Measurements from ENCODE around the gene EPB41L2.
A peak's percentile ranks its signal among the peaks of the same experiment; 100 is the strongest.

Gene EPB41L2

DNA sequence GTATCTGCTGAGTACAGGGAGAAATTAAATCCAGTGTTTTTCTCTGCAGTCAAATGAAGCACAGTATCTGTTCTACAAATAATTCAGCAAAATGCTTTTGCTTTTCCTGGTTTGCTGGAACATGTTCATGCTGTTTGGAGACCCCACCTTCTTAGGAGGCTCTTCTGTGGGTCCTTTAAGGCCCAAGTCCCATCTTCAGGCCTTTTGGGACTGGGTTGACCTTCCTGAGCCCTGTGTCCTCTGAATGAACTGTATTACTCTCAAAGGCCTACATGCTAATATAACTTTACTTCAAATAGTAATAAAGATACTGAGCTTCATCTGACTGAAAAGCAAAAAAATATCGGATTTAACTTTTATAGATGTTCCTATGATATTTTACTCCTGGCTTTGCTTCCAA is 216.5 kb downstream of the EPB41L2 start:
- no peak overlapping the region for H3K4me3 ChIP-seq (ENCODE audit: low read length)
- TF ChIP-seq, protein P1, sequence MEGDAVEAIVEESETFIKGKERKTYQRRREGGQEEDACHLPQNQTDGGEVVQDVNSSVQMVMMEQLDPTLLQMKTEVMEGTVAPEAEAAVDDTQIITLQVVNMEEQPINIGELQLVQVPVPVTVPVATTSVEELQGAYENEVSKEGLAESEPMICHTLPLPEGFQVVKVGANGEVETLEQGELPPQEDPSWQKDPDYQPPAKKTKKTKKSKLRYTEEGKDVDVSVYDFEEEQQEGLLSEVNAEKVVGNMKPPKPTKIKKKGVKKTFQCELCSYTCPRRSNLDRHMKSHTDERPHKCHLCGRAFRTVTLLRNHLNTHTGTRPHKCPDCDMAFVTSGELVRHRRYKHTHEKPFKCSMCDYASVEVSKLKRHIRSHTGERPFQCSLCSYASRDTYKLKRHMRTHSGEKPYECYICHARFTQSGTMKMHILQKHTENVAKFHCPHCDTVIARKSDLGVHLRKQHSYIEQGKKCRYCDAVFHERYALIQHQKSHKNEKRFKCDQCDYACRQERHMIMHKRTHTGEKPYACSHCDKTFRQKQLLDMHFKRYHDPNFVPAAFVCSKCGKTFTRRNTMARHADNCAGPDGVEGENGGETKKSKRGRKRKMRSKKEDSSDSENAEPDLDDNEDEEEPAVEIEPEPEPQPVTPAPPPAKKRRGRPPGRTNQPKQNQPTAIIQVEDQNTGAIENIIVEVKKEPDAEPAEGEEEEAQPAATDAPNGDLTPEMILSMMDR (conservative IDR thresholded peaks at IDR 0.05; ENCODE audit: low read depth, low read length): no peak
- no peak for DNase-seq (ENCODE audit: low read depth)

DNA sequence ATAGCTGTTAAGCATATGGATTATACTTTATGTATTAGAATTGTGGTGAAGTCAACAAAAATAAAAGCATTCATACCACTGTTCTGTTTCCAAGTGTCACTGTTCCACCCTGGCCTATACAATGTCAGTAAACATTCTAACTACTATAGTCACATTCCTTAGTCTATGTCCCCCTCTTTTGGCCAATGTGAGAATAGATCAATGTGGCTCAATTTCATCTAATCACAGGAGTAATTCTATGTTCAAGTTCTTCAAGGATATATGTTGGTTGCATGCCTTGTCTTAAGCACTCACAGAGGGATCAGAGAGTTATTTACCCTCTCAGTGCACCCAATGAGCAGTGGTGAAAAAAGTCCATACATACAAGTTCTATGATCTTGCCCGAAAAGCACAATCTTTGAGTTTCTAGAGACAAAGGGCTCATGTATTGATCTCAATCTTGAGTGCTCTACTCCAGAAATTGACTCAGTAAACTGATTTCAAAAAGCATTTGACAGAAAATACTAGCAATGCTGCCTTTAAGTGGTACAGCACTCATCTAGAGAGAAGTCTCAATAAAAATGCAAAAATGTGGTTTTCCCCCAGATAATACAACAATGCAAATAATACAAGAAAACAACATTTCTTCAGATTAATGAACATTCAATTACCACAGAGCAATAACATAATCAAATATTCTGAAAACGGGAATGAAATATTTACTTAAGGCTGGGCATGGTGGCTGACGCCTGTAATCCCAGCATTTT is 219.3 kb downstream of the EPB41L2 start:
- peak; percentile 14 for DNase-seq (ENCODE audit: low read depth)
- TF ChIP-seq, protein P1 (conservative IDR thresholded peaks at IDR 0.05; ENCODE audit: low read depth, low read length): peak; percentile 61

DNA sequence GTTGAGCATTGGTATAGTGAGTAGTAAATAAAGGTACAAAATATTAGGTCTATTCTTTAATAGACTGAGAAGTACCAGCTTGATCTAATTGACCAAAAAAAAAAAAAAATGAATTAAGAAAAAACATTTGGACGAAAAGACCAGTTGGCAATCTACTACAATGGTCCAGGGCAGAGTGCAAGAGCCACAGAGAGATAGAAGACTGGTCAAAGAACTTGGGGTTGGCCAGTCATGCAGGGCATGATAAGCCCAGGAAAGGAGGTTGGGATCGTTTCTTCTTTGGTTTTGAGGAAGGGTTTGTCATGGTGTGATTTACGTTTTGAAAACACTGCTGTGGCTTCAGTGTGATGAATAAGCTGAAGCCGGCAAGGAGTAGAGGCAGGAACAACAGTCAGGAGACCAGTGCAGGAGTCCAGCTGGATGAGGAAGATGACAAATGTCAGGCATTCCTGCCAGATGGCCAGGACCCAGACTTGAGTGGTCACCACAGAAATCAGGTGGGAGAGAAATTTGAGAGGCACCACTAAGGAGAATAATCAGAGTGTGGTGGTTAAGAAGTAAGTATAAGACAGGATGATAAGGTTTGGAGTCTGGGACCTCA is 221.8 kb downstream of the EPB41L2 start:
- no peak overlapping the region for H3K4me3 ChIP-seq (ENCODE audit: low read length)
- no peak for DNase-seq (ENCODE audit: low read depth)
- TF ChIP-seq, protein P1 (conservative IDR thresholded peaks at IDR 0.05; ENCODE audit: low read depth, low read length): no peak

More for the DNA sequence above, 219.3 kb downstream of the EPB41L2 start:
- no peak overlapping the region for H3K4me3 ChIP-seq (ENCODE audit: low read length)

DNA sequence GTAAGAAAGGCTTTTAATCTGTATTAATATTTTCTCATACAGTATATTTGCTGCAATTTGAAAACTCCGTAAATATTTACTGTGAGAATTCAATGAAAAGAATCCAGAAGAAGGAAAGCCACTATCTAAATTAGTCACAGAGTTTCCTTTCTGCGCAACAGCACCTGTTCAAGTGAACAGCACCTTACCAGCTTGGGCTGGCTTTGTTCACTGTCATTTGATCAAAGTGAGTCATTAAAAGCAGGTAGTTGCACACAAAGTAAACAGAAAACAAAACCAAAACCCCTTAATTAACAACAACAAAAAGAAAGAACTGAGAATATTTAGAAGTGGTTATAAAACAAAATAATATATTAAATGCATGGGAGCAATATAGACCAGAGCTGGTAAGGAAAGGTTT is 223.0 kb downstream of the EPB41L2 start:
- TF ChIP-seq, protein P1 (conservative IDR thresholded peaks at IDR 0.05; ENCODE audit: low read depth, low read length): no peak
- no peak overlapping the region for H3K4me3 ChIP-seq (ENCODE audit: low read length)
- no peak for DNase-seq (ENCODE audit: low read depth)

DNA sequence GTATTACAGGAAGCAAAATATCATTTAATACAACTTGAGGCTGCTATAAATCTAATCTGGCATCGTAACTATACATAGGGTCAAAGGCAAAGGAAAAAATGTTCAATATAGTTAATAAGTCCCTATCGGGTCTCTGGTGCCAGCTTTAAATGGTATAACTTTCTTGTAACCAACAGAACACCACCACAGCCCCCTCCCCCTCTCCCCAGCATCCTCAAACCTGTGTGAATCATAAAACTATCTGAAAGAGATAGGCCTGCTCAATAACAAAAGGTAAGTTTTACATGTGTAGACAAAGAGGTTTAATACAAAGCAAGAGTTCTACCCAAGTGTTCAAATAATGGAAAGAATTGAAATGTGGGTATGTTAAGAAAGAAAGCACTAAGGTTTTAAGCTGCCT is 223.7 kb downstream of the EPB41L2 start:
- no peak for DNase-seq (ENCODE audit: low read depth)
- no peak overlapping the region for H3K4me3 ChIP-seq (ENCODE audit: low read length)
- TF ChIP-seq, protein P1 (conservative IDR thresholded peaks at IDR 0.05; ENCODE audit: low read depth, low read length): no peak

DNA sequence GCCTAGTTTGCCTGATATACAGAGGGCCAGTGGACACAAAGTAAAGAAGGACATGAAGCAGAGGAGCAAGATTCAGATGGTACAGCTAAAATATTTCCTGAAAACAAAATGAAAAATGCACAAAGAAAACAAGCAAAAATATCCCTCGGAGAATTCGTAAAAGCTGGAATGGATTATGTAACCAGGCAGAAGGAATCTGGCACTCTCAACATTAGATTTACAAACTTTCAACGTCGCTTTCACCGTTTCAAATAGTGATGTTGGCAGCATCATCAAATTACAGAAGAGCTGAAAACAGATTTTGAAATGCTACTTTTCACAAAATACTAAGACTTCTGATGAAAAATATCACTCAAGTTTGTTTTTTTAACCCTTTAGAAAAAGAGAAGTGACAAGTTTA is 224.1 kb downstream of the EPB41L2 start:
- no peak overlapping the region for H3K4me3 ChIP-seq (ENCODE audit: low read length)
- TF ChIP-seq, protein P1 (conservative IDR thresholded peaks at IDR 0.05; ENCODE audit: low read depth, low read length): no peak
- no peak for DNase-seq (ENCODE audit: low read depth)

Data from retinal pigment epithelial cell (primary cell).